NT2/D1 (cell line): ENCODE results near the gene AJM1.

Source experiments
- DNase-seq: peaks from one replicate; pipeline ENCODE4 v3.0.0-alpha.2; 2011; ENCODE audit warnings: low read depth, low spot score
- H3K27me3 ChIP-seq: 2 replicates; pipeline ENCODE4 v1.6.0; 2011; ENCODE audit warnings: mild to moderate bottlenecking; ENCODE audit not compliant: insufficient read length, insufficient read depth
- H3K36me3 ChIP-seq: 2 replicates; pipeline ENCODE4 v1.6.1; 2011; ENCODE audit warnings: mild to moderate bottlenecking, low read length, mixed read lengths; ENCODE audit not compliant: insufficient read depth, insufficient read length
- H3K4me1 ChIP-seq: 2 replicates; pipeline ENCODE4 v1.5.1; 2011; ENCODE audit not compliant: insufficient read depth, insufficient read length
- H3K4me3 ChIP-seq: 2 replicates; pipeline ENCODE4 v1.5.1; 2011; ENCODE audit warnings: low read depth; ENCODE audit not compliant: insufficient read length
- H3K9ac ChIP-seq: 2 replicates; pipeline ENCODE4 v1.6.0; 2011; ENCODE audit warnings: low read depth; ENCODE audit not compliant: insufficient read length
- H3K9me3 ChIP-seq: 2 replicates; pipeline ENCODE4 v1.5.1; 2011; ENCODE audit warnings: mild to moderate bottlenecking, low read length; ENCODE audit not compliant: insufficient read depth
- SUZ12 ChIP-seq: IDR thresholded peaks from 2 replicates; pipeline ENCODE4 v1.6.1; 2011; ENCODE audit not compliant: insufficient read length, insufficient read depth; ENCODE audit errors: extremely low read depth
- YY1 ChIP-seq: IDR thresholded peaks from 2 replicates; pipeline ENCODE4 v1.6.1; 2011; ENCODE audit not compliant: insufficient read length, insufficient read depth
- ZNF274 ChIP-seq: IDR thresholded peaks from 2 replicates; pipeline ENCODE4 v1.6.1; 2011; ENCODE audit warnings: mild to moderate bottlenecking, low read depth, low read length

The AJM1 gene

DNA sequence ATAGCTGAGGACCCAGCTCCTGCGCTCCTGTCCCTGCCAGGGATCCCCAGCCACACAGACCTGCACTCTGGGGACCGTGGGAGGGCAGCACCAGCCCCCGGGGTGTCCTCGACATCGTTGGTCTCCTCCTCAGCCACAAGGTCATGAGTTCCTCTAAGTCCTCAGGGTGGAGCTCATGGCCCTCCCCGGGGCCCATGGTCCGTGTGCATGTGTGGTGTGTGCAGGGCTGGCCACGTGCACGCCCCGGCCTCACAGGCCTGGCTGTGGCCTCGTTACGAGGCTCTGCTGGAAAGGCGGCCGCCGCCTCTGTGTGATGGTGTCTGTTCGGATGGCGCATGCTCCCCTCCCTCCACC, 16.1 kb upstream of the AJM1 start:
- Histone ChIP-seq H3K9ac (peak overlapping the region; percentile 42), H3K4me1 (peaks cover 33% of the 10 kb centered on the region), H3K9me3 (no peaks in the 10 kb centered on the region), H3K27me3 (no peaks in the 10 kb centered on the region), H3K4me3 (no peak overlapping the region), H3K36me3 (peaks cover 80% of the 10 kb centered on the region)
- TF ChIP-seq ZNF274, result no peak
- TF ChIP-seq SUZ12, result no peak
- TF ChIP-seq YY1, result no peak
- DNase-seq, result no peak

DNA sequence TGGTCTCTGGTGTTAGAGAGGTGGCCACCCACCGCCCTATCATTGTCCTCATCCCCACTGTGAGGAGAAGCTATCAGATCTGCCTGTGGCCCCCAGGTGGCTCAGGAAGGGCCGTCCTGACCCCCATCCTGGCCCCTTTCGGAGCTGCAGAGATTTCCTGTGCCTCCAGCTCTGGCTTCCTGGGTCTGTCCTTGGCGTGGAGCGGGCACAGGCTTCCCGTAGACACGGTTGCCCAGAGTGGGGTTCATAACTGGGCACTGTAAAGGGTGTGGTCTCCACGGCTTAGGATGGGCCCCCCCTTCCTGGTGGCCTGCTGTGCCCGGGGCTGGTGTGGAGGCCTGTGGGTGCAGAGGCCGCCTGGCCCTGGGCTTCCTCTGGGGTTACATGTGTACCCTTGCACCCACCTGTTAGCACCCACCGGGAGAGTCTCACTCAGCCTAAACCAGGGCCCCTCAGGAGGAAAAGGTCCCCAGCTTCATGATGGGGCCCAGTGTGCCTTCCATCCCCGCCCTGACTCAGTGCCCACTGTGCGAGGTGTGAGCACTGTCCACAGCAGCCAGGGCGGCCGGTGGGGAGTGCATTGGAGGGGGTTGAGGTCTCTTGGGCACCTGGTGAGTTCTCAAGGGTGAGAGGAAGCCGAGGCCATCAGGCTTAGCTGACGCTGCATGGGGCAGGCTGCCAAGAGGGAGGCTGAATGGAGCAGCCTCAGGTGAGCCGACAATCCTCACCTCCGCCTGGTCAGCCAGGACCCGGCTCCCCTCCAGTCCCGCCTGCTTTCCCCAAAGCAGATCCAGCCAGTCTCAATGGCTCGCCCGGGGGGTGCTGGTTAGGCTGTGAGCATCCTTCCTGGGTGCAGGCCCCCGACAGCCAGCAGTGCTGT, 15.3 kb upstream of the AJM1 start:
- peaks cover 37% of the 10 kb centered on the region for H3K4me1 ChIP-seq

GRCh38 chr9:136827794-136828473, 14.3 kb upstream of the AJM1 start:
- H3K36me3 ChIP-seq, result peaks cover 97% of the 10 kb centered on the region
- DNase-seq, result no peak
- H3K4me1 ChIP-seq, result peaks cover 33% of the 10 kb centered on the region
- no peaks in the 10 kb centered on the region for H3K27me3 ChIP-seq
- no peak overlapping the region for H3K9ac ChIP-seq
- no peaks in the 10 kb centered on the region for H3K9me3 ChIP-seq
- H3K4me3 ChIP-seq, result no peak overlapping the region
- TF ChIP-seq ZNF274 (no peak), SUZ12 (no peak), YY1 (no peak)

More for the DNA sequence above, 15.3 kb upstream of the AJM1 start:
- no peak for DNase-seq
- H3K27me3 ChIP-seq, result no peaks in the 10 kb centered on the region
- no peak overlapping the region for H3K4me3 ChIP-seq
- no peak for TF ChIP-seq YY1
- no peak for TF ChIP-seq ZNF274
- TF ChIP-seq SUZ12, result no peak
- no peaks in the 10 kb centered on the region for H3K9me3 ChIP-seq
- peak overlapping the region; percentile 42 for H3K9ac ChIP-seq
- peaks cover 88% of the 10 kb centered on the region for H3K36me3 ChIP-seq

DNA sequence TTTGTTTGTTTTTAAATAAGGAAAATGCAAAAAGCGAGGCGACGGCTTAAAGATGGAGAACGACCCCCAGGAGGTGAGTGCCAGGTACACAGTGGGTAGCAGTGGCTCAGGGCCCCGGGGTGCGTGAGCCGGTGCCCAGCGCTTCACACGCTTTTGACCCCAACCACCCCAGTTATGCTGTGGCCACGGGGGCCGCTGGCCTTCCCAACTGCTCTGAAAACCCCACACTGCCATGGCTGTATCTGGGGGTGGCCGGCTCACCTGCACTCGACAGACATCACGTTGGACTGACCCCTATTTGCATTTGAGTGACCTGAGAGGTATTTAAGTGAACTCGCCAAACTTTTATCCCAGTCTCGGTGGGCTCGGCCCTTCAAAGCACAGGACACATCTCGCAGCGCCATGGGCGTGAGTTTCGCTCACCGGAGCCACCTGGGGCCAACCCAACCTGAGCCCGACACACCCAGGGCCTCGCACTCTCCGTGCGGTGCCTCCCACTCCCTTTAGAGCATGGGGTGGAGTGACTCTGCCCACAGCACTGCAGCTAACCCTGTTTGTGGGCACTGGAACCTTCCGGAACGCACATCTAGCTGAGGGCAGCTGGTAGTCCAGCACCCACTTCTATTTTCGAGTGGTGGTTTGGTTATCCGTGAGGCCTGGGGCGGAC, 13.7 kb upstream of the AJM1 start:
- TF ChIP-seq ZNF274 (no peak), YY1 (no peak), SUZ12 (no peak)
- Histone ChIP-seq H3K27me3 (no peaks in the 10 kb centered on the region), H3K4me1 (peaks cover 29% of the 10 kb centered on the region), H3K9ac (no peak overlapping the region), H3K4me3 (no peak overlapping the region), H3K9me3 (no peaks in the 10 kb centered on the region), H3K36me3 (peaks cover 94% of the 10 kb centered on the region)
- no peak for DNase-seq

DNA sequence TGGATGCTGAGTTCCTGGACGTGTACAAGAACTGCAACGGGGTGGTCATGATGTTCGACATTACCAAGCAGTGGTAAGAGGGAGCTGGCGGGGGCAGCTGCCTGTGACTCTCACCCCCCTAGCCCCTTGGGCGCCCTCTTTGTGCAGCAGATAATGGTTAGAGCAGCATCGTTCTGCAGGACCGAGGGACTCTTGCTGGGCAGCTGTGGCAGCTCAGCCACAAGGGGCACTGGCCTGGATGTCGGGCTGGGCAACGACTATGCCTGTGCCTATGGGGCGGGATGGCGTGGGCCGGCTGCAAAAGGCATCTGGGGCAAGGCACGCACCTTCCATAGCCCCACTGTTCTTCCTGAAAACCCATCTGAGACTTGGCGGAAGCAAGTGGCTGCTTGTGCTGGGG, 12.9 kb upstream of the AJM1 start:
- no peak for TF ChIP-seq YY1
- TF ChIP-seq SUZ12, result no peak
- no peak for TF ChIP-seq ZNF274
- no peak overlapping the region for H3K9ac ChIP-seq
- H3K4me1 ChIP-seq, result peaks cover 24% of the 10 kb centered on the region
- H3K27me3 ChIP-seq, result no peaks in the 10 kb centered on the region
- H3K9me3 ChIP-seq, result no peaks in the 10 kb centered on the region
- DNase-seq, result no peak
- H3K4me3 ChIP-seq, result no peak overlapping the region
- peaks cover 91% of the 10 kb centered on the region for H3K36me3 ChIP-seq

DNA sequence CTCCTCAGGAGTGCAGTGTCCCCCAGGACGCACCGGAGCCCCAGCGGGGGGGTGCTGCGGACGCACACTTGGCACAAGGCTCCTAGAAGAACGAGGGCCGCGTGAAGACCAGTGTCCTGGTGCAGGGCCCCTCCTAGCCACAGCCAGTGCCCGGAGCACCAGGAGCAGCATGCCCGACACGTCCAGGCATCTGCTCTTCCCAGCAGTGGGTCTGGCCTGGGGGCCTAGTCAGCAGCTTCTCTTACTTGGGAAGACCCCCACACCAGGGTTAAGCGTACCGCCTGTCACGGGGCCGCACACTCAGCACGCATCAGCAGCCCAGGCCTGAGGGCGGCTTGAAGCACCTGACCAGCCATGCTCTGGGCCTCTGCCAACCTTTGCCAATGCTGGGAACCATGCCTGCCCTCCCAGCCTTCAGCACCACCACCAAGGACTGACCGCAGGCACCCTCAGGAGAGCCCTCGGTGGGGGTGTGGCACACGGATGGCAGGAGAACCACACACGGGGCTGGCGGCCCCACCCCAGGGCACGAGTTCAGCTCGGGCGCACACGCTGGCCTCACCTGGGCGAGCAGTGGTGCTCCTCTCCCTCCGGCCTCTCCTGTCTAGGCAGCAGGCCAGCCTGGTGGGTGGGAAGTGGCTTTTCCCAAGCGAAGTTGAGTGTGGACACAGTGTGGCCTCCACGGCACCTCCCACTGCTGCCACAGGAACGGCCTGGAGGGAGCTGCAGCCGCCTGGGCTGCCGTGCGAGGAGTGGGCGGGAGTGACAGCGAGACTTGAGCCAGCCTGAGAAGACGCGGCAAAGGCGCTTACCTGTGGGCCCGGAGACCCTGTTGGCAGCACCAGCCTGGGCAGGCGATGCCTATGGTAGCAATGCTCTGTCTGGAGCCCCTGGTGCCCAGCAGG, 12.0 kb upstream of the AJM1 start:
- Histone ChIP-seq H3K27me3 (no peaks in the 10 kb centered on the region), H3K9ac (no peak overlapping the region), H3K4me1 (peaks cover 22% of the 10 kb centered on the region), H3K9me3 (no peaks in the 10 kb centered on the region), H3K4me3 (no peak overlapping the region), H3K36me3 (peaks cover 87% of the 10 kb centered on the region)
- no peak for TF ChIP-seq ZNF274
- TF ChIP-seq SUZ12, result no peak
- TF ChIP-seq YY1, result no peak
- no peak for DNase-seq
